HG02610 (cell line): ENCODE measurements around the gene DNAH10.

Experiments used
- ATAC-seq: cut with Tn5 transposase; IDR thresholded peaks from one replicate; pipeline ENCODE4 v1.9.1; 2021; ENCODE audit warnings: mild to moderate bottlenecking, moderate library complexity; ENCODE audit not compliant: unreplicated experiment

DNAH10 gene

GRCh38 chr12:123761841-123762714, at the start of gene DNAH10:
Gene DNAH10 (plus strand): TSS chr12:123762301. CDS start chr12:123762337, 36 bp downstream.
- ATAC-seq, result peak; percentile 75

- ATAC-seq, result no peak
Measured at GRCh38 chr12:123712780-123713319, 49.3 kb upstream of the DNAH10 start.

GRCh38 chr12:123713398-123713797, 48.7 kb upstream of the DNAH10 start:
- ATAC-seq, result no peak

GRCh38 chr12:123713823-123714585, 48.1 kb upstream of the DNAH10 start:
- ATAC-seq, result peak; percentile 38

- no peak for ATAC-seq
Measured at GRCh38 chr12:123715195-123715594, 46.9 kb upstream of the DNAH10 start.

GRCh38 chr12:123717350-123717749, 44.8 kb upstream of the DNAH10 start:
- ATAC-seq, result no peak

- ATAC-seq, result no peak
Measured at GRCh38 chr12:123720141-123720814, 41.8 kb upstream of the DNAH10 start.

- ATAC-seq, result no peak
Measured at GRCh38 chr12:123721245-123721644, 40.9 kb upstream of the DNAH10 start.

GRCh38 chr12:123723011-123723410, 39.1 kb upstream of the DNAH10 start:
- ATAC-seq, result no peak

- ATAC-seq, result peak; percentile 47
Measured at GRCh38 chr12:123723765-123724164, 38.3 kb upstream of the DNAH10 start.

GRCh38 chr12:123726244-123726643, 35.9 kb upstream of the DNAH10 start:
- peak; percentile 45 for ATAC-seq

GRCh38 chr12:123726962-123727361, 35.1 kb upstream of the DNAH10 start:
- no peak for ATAC-seq

GRCh38 chr12:123727878-123728277, 34.2 kb upstream of the DNAH10 start:
- no peak for ATAC-seq

- ATAC-seq, result no peak
Measured at GRCh38 chr12:123731596-123731995, 30.5 kb upstream of the DNAH10 start.

GRCh38 chr12:123732251-123732650, 29.9 kb upstream of the DNAH10 start:
- no peak for ATAC-seq

GRCh38 chr12:123733229-123733628, 28.9 kb upstream of the DNAH10 start:
- no peak for ATAC-seq

- ATAC-seq, result no peak
Measured at GRCh38 chr12:123734268-123734667, 27.8 kb upstream of the DNAH10 start.

- ATAC-seq, result no peak
Measured at GRCh38 chr12:123741937-123742572, 20.0 kb upstream of the DNAH10 start.

- ATAC-seq, result no peak
Measured at GRCh38 chr12:123743002-123743401, 19.1 kb upstream of the DNAH10 start.

GRCh38 chr12:123744836-123745235, 17.3 kb upstream of the DNAH10 start:
- ATAC-seq, result no peak

- no peak for ATAC-seq
Measured at GRCh38 chr12:123747309-123747708, 14.8 kb upstream of the DNAH10 start.
